Measurements from ENCODE around the gene SFTPD.

GRCh38 chr10:79979976-79980687 lies 31.2 kb upstream of the SFTPD start:
- no peak for TF ChIP-seq CTCF (IDR thresholded peaks at IDR 0.05; ENCODE audit: borderline replicate concordance, extremely low read depth, low read length, poor library complexity, severe bottlenecking)
- no peak for TF ChIP-seq EZH2 (IDR thresholded peaks at IDR 0.05; ENCODE audit: borderline replicate concordance, low read depth, low read length, severe bottlenecking)

All from DND-41 (cell line).